GM06990 (cell line): ENCODE measurements around the gene RNF208.
"Not testable (repeated sequence)": the region's sequence is repeated elsewhere in the genome, so short reads cannot be mapped to it uniquely, and the experiment has no call there.

Experiments used
- DNase-seq: peaks from one replicate; pipeline ENCODE4 v3.0.0-alpha.2; 2011; ENCODE audit not compliant: insufficient read length; ENCODE audit errors: extremely low read depth
- H3K27me3 ChIP-seq: replicated peaks from 2 replicates; pipeline ENCODE4 v1.6.0; 2011; ENCODE audit warnings: low read length; ENCODE audit not compliant: control insufficient read depth, insufficient read depth
- H3K36me3 ChIP-seq: 2 replicates; pipeline ENCODE4 v1.5.1; 2011; ENCODE audit warnings: low read length; ENCODE audit not compliant: control insufficient read depth, insufficient read depth
- H3K4me3 ChIP-seq: replicated peaks from 2 replicates; pipeline ENCODE4 v1.5.1; 2011; ENCODE audit warnings: low read depth, mild to moderate bottlenecking, control low read depth, low read length
- CTCF ChIP-seq: IDR thresholded peaks from 2 replicates; pipeline ENCODE4 v1.5.1; 2011; ENCODE audit warnings: low read length, control low read depth, mild to moderate bottlenecking, inconsistent platforms; ENCODE audit not compliant: insufficient read depth, poor library complexity, severe bottlenecking

Gene RNF208

GRCh38 chr9:137263506-137263905, 41.5 kb upstream of the RNF208 start:
- DNase-seq = no peak
- no peak overlapping the region for H3K4me3 ChIP-seq
- H3K36me3 ChIP-seq = peaks cover 22% of the 10 kb centered on the region
- H3K27me3 ChIP-seq = no peaks in the 10 kb centered on the region
- TF ChIP-seq CTCF = no peak

- DNase-seq = no peak
- no peak for TF ChIP-seq CTCF
- H3K36me3 ChIP-seq = peaks cover 21% of the 10 kb centered on the region
Observed at GRCh38 chr9:137262909-137263285, 40.9 kb upstream of the RNF208 start.

GRCh38 chr9:137262173-137262908, 40.3 kb upstream of the RNF208 start:
- peak; percentile 27 for TF ChIP-seq CTCF
- peaks cover 20% of the 10 kb centered on the region for H3K36me3 ChIP-seq
- H3K27me3 ChIP-seq, H3K4me3 ChIP-seq, DNase-seq: not testable (repeated sequence)

More at GRCh38 chr9:137262909-137263285, 40.9 kb upstream of the RNF208 start:
- Histone ChIP-seq H3K27me3 (no peaks in the 10 kb centered on the region), H3K4me3 (no peak overlapping the region)

- H3K4me3 ChIP-seq = no peak overlapping the region
Observed at GRCh38 chr9:137256856-137257255, 34.8 kb upstream of the RNF208 start.

GRCh38 chr9:137256362-137256761, 34.3 kb upstream of the RNF208 start:
- DNase-seq = no peak
- H3K4me3 ChIP-seq = peak overlapping the region; percentile 94
- no peaks in the 10 kb centered on the region for H3K27me3 ChIP-seq
- no peak for TF ChIP-seq CTCF
- H3K36me3 ChIP-seq = peaks cover 3% of the 10 kb centered on the region

More at GRCh38 chr9:137256856-137257255, 34.8 kb upstream of the RNF208 start:
- DNase-seq = no peak
- no peaks in the 10 kb centered on the region for H3K27me3 ChIP-seq
- peaks cover 3% of the 10 kb centered on the region for H3K36me3 ChIP-seq
- TF ChIP-seq CTCF = no peak
